Mammary epithelial cell (primary cell): ENCODE data around the gene IL34.

Experiments used
- CTCF ChIP-seq, 2 donors: IDR thresholded peaks in 1 of 2; conservative IDR thresholded peaks in 1 of 2; 2 replicates each; pipeline ENCODE4 v1.5.1; 2011 to 2012; ENCODE audit warnings: inconsistent platforms in 2 of 2, low read length in 2 of 2, mild to moderate bottlenecking in 2 of 2, control low read depth in 1 of 2, low read depth in 1 of 2; ENCODE audit not compliant: insufficient read depth in 1 of 2; ENCODE audit errors: extremely low read depth in 1 of 2
- EZH2 ChIP-seq: IDR thresholded peaks from 2 replicates; pipeline ENCODE4 v1.6.1; 2012; ENCODE audit warnings: low read length, inconsistent platforms, borderline replicate concordance

GRCh38 chr16:70598937-70599503, 47.3 kb upstream of the IL34 start:
- no peak for TF ChIP-seq CTCF (conservative IDR thresholded peaks at IDR 0.05 in 1 of 2, IDR thresholded peaks at IDR 0.05 in 1 of 2; ENCODE audit: extremely low read depth in 1 of 2, insufficient read depth in 1 of 2, low read depth in 1 of 2, low read length in 2 of 2)
- no peak for TF ChIP-seq EZH2
